Measurements from ENCODE around the gene CAMK4.

CAMK4 gene

DNA sequence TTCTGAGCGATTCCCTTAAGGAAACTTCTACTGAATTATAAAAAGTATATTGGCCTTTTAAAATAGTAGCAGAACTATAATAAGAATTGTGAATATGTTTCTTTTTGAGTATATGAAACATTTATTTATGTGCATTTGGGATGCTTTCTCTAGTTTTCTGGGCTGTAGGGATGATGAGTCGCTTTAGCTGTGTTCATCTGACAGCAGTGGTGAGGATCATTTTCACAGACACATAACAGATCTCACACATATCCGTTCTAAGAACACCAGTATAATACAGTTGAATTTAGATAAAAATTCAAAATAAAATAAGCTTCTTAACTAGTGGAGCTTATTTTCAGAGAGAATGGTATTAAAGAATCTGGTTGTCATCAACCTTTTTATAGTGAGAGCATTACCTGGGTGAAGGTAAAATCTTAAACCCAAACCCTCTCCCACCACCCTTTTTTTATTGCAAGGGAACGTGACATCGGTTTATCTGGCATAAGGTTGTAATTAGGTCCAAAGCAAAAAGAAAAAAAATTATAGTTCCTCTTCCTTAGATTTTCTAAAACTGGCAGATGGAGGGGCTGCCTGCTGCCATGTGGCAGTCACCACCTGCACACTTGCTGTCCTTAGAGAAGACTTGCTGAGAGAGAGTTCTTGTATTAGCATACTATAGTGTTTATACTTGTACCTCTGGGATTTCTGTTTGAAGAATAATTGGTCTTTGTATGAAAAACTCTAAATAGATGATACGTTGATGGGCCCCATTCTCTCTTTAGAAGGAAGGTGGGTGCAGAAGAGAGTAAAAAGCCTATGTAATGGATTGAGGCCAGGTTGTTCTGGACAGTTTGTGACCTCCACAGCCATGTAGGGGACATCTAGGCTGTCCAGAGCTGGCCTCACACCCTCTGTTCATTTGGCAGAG is 86.8 kb downstream of the CAMK4 start:
- no peak for DNase-seq (ENCODE audit: extremely low read depth, low read depth)

DNA sequence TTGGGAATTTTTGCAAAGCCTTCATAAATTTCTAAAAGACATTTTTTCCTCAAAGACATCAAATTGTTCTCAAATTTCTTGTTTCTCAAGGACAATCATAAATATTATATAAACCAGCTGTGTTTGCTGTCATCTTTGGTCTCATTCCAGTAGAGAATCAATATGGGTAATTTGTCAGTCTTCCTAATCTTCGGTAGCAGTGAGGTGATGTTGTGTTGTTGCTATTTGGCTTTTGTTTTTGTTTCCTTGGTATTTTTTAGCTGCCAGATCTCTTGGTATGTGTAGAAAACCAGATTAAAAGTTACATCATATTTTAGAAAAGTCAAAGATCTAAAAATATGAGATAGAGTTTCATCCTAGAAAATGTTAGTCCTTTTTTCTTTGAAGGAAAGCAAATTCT is 87.5 kb downstream of the CAMK4 start:
- no peak for DNase-seq (ENCODE audit: extremely low read depth, low read depth)
- TF ChIP-seq, protein P1, sequence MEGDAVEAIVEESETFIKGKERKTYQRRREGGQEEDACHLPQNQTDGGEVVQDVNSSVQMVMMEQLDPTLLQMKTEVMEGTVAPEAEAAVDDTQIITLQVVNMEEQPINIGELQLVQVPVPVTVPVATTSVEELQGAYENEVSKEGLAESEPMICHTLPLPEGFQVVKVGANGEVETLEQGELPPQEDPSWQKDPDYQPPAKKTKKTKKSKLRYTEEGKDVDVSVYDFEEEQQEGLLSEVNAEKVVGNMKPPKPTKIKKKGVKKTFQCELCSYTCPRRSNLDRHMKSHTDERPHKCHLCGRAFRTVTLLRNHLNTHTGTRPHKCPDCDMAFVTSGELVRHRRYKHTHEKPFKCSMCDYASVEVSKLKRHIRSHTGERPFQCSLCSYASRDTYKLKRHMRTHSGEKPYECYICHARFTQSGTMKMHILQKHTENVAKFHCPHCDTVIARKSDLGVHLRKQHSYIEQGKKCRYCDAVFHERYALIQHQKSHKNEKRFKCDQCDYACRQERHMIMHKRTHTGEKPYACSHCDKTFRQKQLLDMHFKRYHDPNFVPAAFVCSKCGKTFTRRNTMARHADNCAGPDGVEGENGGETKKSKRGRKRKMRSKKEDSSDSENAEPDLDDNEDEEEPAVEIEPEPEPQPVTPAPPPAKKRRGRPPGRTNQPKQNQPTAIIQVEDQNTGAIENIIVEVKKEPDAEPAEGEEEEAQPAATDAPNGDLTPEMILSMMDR (IDR thresholded peaks at IDR 0.05; ENCODE audit: low read depth, low read length) = no peak

More for the DNA sequence above, 86.8 kb downstream of the CAMK4 start:
- TF ChIP-seq, protein P1 (IDR thresholded peaks at IDR 0.05; ENCODE audit: low read depth, low read length) = no peak

DNA sequence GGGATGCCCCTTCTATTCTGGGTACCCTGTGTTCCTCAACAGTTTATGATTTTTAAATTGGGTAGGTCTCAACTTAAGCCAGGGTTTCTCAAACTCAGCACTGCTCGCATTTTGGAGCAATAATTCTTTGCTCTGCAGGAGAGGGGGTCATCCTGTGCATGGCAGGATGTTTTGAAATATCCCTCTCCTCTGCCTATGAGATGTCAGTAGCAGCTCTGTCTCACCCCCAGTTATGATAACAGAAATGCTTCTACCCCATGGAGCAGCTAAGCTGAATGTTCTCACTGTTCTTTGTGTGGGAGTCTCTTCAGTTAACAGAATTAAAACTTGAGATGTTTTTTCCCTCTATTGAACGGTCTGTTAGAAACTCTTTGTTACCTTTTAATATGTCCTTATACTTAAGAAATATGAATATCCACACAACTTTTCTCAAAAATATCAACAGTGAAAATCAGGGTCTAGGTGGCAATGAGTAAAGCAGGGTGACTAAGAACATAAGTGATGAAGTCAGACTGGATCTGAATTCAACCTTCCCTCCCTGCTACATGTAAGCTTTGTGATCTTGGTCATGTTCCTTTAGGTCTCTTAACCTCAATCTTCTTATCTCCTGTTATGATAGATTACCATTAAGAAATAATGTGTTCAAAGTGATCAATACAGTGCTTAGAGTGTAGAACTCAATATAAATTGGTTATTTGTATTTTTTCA is 89.0 kb downstream of the CAMK4 start:
- DNase-seq (ENCODE audit: extremely low read depth, low read depth) = no peak
- TF ChIP-seq, protein P1 (IDR thresholded peaks at IDR 0.05; ENCODE audit: low read depth, low read length) = no peak

DNA sequence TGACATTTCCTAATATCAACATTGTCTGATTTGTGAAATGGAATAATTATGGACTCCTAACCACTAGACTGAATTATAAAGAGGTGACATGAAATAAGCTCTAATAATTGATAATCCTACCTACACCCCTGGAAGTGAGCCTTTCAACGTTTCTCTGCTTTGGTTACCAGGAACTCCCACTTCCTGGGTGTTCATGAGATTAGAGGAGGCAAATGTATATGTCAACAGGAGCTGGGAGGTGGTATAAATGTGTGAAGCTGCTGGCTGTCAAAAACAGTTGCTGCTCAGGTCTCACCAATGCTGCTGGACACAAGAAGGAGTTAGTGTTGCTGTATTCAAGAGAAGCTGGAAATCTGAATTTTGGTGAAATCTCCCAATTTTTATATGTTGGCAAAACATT is 96.8 kb downstream of the CAMK4 start:
- TF ChIP-seq, protein P1 (IDR thresholded peaks at IDR 0.05; ENCODE audit: low read depth, low read length) = no peak
- DNase-seq (ENCODE audit: extremely low read depth, low read depth) = no peak

DNA sequence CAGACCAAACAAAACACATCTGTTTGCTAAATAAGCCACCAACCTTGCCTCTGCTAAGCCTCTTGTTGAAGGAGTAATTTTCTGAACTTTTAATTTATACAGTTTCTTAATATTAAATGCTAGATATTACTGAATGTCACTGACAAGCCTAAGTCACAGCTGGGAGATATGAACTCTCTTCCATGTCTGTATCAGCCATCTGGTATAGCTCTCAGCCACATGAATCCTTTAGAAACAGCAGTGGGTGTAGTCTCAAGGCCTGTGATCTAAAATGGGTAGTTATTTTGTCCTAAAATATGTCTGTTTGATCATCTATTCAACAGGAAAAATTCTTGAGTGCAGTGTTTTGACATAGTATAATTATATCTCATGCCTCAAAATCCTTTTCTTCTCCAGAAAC is 97.2 kb downstream of the CAMK4 start:
- TF ChIP-seq, protein P1 (IDR thresholded peaks at IDR 0.05; ENCODE audit: low read depth, low read length) = no peak
- no peak for DNase-seq (ENCODE audit: extremely low read depth, low read depth)

DNA sequence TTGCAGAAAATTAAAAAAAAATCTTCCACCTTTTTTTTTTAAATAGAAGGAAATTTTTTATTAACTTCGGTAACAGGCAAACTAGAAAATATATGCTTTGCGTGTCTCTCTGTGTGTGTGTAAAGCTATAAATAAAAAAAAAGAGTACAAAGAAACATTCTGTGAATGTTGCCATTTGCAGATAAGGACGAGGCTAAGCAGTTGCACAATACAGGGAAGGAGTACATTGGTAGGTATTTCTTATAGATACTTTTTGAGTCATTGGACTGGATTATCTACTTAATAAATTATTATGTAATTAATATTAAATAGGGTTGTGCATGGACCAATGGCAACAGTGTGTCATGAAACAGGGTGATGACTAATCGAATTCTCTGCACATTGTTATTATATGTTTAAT is 102.4 kb downstream of the CAMK4 start:
- no peak for DNase-seq (ENCODE audit: extremely low read depth, low read depth)
- TF ChIP-seq, protein P1 (IDR thresholded peaks at IDR 0.05; ENCODE audit: low read depth, low read length) = no peak

DNA sequence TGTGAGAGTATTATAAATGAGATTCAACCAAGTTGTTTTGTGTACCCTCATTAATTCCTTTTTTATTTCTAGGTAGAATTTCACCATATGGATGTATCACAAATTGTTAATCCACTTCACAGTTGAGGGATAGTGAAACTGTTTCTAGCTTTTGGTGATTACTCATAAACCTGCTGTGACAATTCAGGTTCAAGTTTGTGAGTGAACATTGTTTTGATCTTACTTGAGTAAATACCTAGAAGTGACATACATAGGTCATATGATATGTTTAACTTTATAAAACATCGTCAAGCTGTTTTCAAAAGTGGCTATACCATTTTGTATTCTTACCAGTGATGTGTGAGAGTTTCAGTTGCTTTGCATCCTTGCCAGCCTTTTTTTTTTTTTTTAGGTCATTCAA is 112.9 kb downstream of the CAMK4 start:
- no peak for DNase-seq (ENCODE audit: extremely low read depth, low read depth)
- TF ChIP-seq, protein P1 (IDR thresholded peaks at IDR 0.05; ENCODE audit: low read depth, low read length) = no peak

Data from AG09319 (cell line).